G401 (cell line): ENCODE data around the gene MPG. TPM values are rescaled to one million over a fixed set of nuclear protein-coding genes. Genes with fewer than 3 reads are reported as not detected.
A peak's percentile ranks its signal among the peaks of the same experiment; 100 is the strongest.

Experiments used
- DNase-seq: peaks from one replicate; pipeline ENCODE4 v3.0.0-alpha.2; 2015; ENCODE audit warnings: low spot score
- in situ Hi-C: cut with HindIII; loops from 2 replicates; pipeline ENCODE4 v1.10.0; 2016; ENCODE audit warnings: low sequenced_read_pairs, mixed read lengths
- total RNA-seq: library from RNA; depleted of rRNA; stranded (reverse); fragments of >200 nt; shearing (Covaris generic); gene quantifications from 2 replicates; pipeline ENCODE4 v1.2.3, GENCODE V29; 2014

MPG gene
- total RNA-seq, 1 experiment from 2014 or later: 158 TPM

GRCh38 chr16:77273-77806 lies 685 bp upstream of the MPG start:
- no peak for DNase-seq
- in situ Hi-C loops: no loop called here

GRCh38 chr16:78444-79150 lies 572 bp downstream of the MPG start:
- in situ Hi-C loops: no loop called here
- DNase-seq: peak; percentile 68

DNA sequence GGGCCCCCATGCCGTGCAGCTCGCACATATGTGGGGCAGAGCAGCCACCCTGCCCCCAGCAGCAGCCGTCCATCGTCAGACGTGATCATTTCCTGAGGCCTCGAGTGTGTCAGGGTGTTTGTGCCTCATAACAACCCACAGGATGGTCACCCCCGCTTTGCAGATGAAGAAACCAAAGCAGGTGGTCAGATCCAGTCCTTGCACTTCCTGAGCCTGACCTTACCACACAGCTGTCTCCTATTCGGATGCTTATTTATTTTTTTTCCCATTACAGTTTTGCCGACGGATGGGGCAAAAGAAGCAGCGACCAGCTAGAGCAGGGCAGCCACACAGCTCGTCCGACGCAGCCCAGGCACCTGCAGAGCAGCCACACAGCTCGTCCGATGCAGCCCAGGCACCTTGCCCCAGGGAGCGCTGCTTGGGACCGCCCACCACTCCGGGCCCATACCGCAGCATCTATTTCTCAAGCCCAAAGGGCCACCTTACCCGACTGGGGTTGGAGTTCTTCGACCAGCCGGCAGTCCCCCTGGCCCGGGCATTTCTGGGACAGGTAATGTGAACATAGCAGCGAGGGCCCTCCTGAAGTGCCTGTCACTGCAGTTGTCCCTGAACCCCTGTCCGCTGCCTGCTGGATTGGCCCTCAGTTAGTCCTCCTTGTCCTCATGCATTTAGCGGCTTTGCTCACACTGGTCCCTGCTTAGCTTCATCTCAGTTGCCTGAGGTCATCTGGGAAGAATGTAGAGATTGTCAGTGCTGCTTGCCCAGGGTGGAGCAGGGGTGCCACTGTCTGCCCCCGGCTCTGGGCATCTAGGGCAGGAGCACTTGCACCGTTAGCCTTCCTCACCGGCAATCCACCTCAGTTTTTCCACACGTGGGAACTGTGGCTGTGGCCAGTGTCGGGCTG lies 1.4 kb downstream of the MPG start:
- DNase-seq: no peak
- in situ Hi-C loops: no loop called here

- no peak for DNase-seq
- in situ Hi-C loops: no loop called here
Measured at GRCh38 chr16:83060-83603, 5.1 kb downstream of the MPG start.

DNA sequence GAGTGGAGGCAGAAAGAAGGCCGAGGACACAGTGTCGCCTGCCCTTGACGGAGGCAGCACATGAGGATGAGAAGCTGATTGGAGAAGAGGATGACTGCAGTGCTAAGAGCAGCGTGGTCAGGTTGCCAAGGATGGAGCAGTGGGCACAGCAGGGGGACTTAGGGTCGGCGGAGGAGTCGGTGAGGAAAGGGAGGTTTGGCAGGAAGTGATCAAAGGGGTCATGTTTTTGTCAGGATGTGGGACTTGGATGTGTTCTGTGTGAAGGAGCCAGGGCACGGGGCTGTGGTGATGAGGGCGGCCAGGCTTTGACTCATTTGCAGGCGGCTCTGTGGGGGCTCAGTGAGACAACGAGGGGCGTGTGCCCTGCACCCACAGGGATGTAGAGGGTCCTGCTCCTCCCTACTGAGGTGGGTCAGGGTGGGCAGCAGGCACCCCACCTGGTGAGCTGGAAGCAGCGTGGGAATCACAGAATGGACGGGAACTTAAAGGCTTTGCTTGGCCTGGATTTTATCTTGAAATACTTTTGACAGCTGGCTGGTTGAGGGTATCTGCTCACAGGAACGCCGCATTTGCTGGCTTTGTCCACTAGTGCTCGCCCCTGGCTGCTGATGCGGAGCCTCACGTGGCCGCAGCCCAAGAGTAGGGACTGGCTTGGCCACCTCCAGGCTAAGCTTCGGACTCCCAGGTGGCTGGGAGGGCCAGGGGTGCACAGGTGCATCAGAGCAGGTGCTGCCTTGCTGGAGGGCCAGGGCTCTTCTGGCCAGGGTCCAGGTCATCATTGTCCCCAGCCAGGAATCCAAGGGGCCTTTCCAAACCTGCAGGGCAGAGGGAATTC lies 6.0 kb downstream of the MPG start:
- DNase-seq: no peak
- in situ Hi-C loops: no loop called here

DNA sequence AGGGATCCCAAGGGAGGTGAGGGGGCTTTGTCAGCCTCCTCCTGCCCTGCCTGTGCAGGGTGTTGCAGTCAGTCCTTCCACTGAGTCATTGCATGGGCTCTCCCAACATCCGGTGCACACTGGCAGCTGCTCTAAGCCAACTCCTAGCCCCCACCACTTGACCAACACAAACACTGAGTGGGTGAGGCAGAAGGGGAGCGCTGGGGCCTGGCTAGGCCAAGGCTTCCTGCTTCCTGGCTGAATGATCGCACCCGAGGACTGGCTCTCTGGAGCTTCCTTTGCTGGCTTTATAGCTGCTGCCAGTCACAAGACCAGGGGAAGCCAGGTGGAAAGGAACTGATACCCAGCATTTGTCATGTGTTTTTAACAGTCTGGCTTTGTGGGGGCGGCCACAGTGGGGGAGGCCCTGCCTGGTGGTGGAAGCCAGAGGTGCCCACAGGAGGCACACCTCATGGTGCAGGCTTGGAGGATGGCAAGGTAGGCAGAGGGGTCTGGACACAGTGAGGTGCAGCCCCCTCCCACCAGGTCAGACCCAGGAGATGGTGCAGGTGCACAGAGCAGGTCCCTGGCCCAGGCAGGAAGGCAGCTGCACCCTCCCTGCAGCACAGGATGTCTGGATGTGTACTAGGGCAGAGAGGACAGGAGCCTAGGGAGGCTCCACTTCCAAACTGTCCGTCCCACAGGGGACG lies 6.8 kb downstream of the MPG start:
- in situ Hi-C loops: no loop called here
- peak; percentile 74 for DNase-seq

- in situ Hi-C loops: no loop called here
- DNase-seq: no peak
Measured at GRCh38 chr16:85407-85782, 7.4 kb downstream of the MPG start.

DNA sequence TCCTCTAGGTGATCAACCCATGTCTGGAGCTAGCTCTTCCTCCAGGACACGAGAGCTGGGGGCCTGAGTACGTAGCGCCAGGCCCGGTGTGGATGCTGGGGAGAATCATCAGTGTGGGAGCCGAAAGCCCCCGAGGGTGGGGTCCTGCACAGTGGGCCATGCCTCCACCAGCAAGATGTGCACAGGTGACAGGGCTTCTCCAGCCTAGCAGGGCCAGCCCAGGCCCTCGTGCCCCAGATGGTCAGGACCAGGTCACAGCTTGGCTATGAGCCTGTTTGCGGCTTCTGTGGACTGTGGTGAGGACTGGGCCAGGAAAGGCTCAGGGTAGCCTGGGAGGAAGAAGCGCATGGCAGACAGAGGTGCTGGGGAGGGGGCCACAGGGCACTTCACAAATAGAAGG lies 7.8 kb downstream of the MPG start:
- in situ Hi-C loops: no loop called here
- DNase-seq: peak; percentile 78

- in situ Hi-C loops: no loop called here
- no peak for DNase-seq
Measured at GRCh38 chr16:86483-86952, 8.5 kb downstream of the MPG start.

DNA sequence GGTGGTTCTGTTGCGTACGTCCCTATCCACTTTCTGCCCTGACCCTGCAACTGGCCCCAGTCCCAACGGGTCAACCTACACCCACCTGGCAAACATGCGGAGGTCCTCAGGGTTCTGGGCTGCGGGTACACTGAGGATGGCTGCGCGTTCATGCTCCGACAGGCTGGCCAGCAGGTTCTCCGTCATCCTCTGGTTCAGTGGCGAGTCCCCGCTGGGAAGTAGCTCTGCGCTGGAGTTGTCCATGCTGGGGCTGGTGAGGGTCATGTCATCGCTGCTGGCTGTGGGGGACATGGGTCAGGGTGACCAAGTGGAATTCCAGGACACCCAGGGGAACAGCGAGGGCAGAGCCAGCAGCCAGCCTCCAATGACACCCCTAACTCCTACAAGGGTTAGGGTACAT lies 10.6 kb downstream of the MPG start:
- DNase-seq: no peak

GRCh38 chr16:89391-90302 lies 11.6 kb downstream of the MPG start:
- in situ Hi-C loops: no loop called here
- DNase-seq: no peak

More for the DNA sequence above, 10.6 kb downstream of the MPG start:
- in situ Hi-C loops: no loop called here

GRCh38 chr16:91484-91883 lies 13.5 kb downstream of the MPG start:
- in situ Hi-C loops: no loop called here
- peak; percentile 86 for DNase-seq

DNA sequence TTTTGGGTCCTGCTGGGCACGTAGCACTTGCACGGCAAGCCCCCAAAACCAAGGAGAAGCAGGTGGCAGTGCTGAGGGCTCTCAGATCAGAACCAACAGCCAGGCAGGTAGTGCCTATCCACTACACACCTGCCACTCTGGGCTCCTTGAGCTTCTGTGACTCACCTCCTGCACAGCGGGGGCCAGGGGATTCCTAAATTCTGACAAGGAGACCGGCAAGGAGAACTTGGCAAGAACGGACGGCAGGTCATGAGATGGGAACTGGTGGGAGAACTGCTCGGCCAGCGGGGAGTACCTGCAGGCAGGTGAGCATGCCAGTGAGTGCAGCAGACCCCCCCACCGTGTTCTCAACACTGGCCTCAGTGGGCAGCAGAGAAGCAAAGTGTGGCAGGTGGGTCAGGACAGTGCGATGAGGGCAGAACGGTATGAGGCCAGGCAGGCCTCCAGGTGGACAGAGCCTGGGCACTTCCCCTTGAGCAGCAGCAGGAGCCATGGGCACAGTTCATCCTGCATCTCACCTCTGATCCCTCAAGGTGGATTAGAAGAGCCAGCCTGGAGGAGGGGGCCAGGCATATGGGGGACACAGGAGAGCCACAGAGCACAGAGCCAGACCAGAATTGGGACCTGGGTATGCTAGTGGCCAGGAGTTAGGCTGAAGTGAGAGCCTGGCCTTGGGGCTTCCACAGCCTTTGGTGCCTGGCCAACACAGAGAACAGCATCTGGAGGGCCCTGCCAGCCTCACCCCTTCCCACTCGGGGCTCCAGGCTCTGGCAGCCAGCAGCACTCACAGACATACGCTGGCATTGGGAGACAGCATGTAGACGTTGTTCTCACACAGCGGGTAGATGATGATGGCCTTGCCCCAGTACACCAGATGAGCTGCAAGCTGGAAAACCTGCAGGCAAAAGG lies 14.7 kb downstream of the MPG start:
- in situ Hi-C loops: no loop called here
- DNase-seq: no peak

- DNase-seq: no peak
- in situ Hi-C loops: no loop called here
Measured at GRCh38 chr16:94918-95265, 16.9 kb downstream of the MPG start.

GRCh38 chr16:96935-97381 lies 18.9 kb downstream of the MPG start:
- DNase-seq: peak; percentile 78
- in situ Hi-C loops: no loop called here

DNA sequence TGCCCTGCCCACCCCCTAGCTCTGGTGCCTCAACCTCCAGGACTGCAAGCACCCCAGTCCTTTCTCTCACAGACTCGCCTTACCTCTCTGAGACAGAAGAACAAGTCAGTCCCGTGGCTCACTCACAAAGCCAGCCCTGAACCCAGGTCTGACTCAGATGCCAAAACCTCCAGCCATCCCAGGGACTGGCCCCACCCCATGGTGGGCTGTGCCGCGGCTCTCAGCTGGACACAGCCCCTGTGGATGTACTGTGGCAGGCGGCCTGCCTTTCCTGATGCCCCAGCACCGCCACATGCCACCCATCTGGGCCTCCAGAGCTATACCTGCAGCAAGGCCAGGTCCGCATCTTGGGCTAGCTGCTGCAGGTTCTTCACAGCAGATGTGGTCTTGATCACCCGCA lies 19.8 kb downstream of the MPG start:
- in situ Hi-C loops: no loop called here
- DNase-seq: no peak

DNA sequence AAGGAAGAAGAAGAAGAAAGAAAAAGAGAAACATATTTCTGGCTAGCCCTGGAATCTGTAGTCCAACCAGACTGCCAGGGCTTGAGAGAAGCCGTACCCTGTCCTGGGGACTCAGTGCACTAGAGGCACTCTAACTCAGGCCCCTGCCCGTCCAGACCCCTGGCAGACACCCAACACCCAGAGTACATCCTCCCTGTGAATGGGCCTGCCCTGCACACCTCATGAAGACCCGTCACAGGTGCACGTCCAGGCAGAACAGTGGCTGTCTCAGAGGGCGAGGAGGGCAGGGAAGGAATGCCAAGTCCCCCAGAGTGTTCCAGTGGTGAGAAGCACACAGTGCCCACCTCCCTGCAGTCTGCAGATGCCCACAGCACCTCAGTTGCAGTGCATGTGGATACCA lies 23.0 kb downstream of the MPG start:
- DNase-seq: no peak
- in situ Hi-C loops: no loop called here
